Endothelial cell of umbilical vein (primary cell): ENCODE measurements around the gene HSPA2. TPM values are rescaled to one million over a fixed set of nuclear protein-coding genes. Genes with fewer than 3 reads are reported as not detected.
"Not testable (repeated sequence)": the region's sequence is repeated elsewhere in the genome, so short reads cannot be mapped to it uniquely, and the experiment has no call there.

ENCODE experiments used
- BruUV-seq: library from RNA; stranded (reverse); fragments of 400-500 nt; replicated peaks from 2 replicates; lab custom pipeline; 2021; lab: Mats Ljungman, UMichigan
- CTCF ChIA-PET: fragments of 300-600, 350-600 bp; sonication (Branson Sonifier 250); formaldehyde crosslinking; loops from one replicate; lab custom pipeline; 2021; ENCODE audit warnings: antibody characterized with exemption, inconsistent platforms; lab: Charles Lee
- POLR2A ChIA-PET: fragments of 300-600, 350-600 bp; sonication (Branson Sonifier 250); formaldehyde crosslinking; loops from one replicate; lab custom pipeline; 2021; ENCODE audit warnings: antibody characterized with exemption, inconsistent platforms; lab: Charles Lee
- DNase-seq: peaks from one replicate; pipeline ENCODE4 v3.0.0-alpha.2; 2011; ENCODE audit warnings: low read depth, low spot score
- FAIRE-seq: peaks from 2 replicates; lab custom pipeline; 2011; peaks lifted over from hg19 to GRCh38; lab: Jason Lieb, UNC
- H2AFZ ChIP-seq: 2 replicates; pipeline ENCODE4 v1.6.0; 2012; ENCODE audit warnings: low read depth, low read length, control low read depth, inconsistent platforms
- H3K27ac ChIP-seq: 2 replicates; pipeline ENCODE4 v1.5.1; 2011; ENCODE audit warnings: low read depth, mild to moderate bottlenecking, control low read depth, low read length, moderate library complexity; ENCODE audit not compliant: insufficient read depth
- H3K27me3 ChIP-seq, 2 experiments: 2 replicates each; pipeline versions ENCODE4 v1.6.0 to v1.6.1; 2011; ENCODE audit warnings: low read length in 2 of 2, mixed read lengths in 1 of 2; ENCODE audit not compliant: control insufficient read depth in 2 of 2, insufficient read depth in 2 of 2
- H3K36me3 ChIP-seq, 2 experiments: 2 replicates in 1 of 2; 3 replicates in 1 of 2; pipeline ENCODE4 v1.5.1; 2011; ENCODE audit warnings: low read length in 2 of 2, mild to moderate bottlenecking in 1 of 2, moderate library complexity in 1 of 2; ENCODE audit not compliant: control insufficient read depth in 2 of 2, insufficient read depth in 2 of 2; ENCODE audit errors: extremely low read depth in 1 of 2
- H3K4me1 ChIP-seq: 3 replicates; pipeline ENCODE4 v1.5.1; 2011; ENCODE audit warnings: mild to moderate bottlenecking, low read length; ENCODE audit not compliant: control insufficient read depth, insufficient read depth; ENCODE audit errors: extremely low read depth
- H3K4me2 ChIP-seq: 2 replicates; pipeline ENCODE4 v1.6.1; 2011; ENCODE audit warnings: low read length, control low read depth, mixed read lengths; ENCODE audit not compliant: insufficient read depth
- H3K4me3 ChIP-seq, 3 experiments: fragments of 200-600 bp in 1 of 3; sonication (generic), shearing (Covaris generic) in 1 of 3; replicated peaks in 1 of 3; 2 replicates each; pipeline ENCODE4 v1.5.1; 2011 to 2016; ENCODE audit warnings: control low read depth in 3 of 3, low read length in 3 of 3, mild to moderate bottlenecking in 2 of 3, inconsistent platforms in 1 of 3, low read depth in 1 of 3, moderate library complexity in 1 of 3; ENCODE audit not compliant: insufficient read depth in 1 of 3
- H3K79me2 ChIP-seq: 2 replicates; pipeline ENCODE4 v1.6.0; 2012; ENCODE audit warnings: low read length, inconsistent platforms; ENCODE audit not compliant: control insufficient read depth, insufficient read depth
- H3K9ac ChIP-seq: replicated peaks from 2 replicates; pipeline ENCODE3; 2011; ENCODE audit warnings: low read length, control low read depth; ENCODE audit not compliant: insufficient read depth; ENCODE audit errors: extremely low read depth
- H3K9me1 ChIP-seq: replicated peaks from 3 replicates; pipeline ENCODE4 v1.6.0; 2011; ENCODE audit warnings: mild to moderate bottlenecking, low read length; ENCODE audit not compliant: control insufficient read depth, insufficient read depth; ENCODE audit errors: extremely low read depth
- H3K9me3 ChIP-seq: replicated peaks from 2 replicates; pipeline ENCODE4 v1.5.1; 2012; ENCODE audit warnings: low read length, inconsistent platforms; ENCODE audit not compliant: control insufficient read depth, insufficient read depth
- H4K20me1 ChIP-seq: replicated peaks from 2 replicates; pipeline ENCODE3; 2011; ENCODE audit warnings: mild to moderate bottlenecking, low read length; ENCODE audit not compliant: control insufficient read depth, insufficient read depth; ENCODE audit errors: extremely low read depth
- GATA2 ChIP-seq: IDR thresholded peaks from 2 replicates; pipeline ENCODE4 v1.7.0; 2011; ENCODE audit warnings: low read depth, mild to moderate bottlenecking, moderate library complexity, mixed read lengths, low read length; ENCODE audit not compliant: insufficient read length, insufficient read depth
- JUN ChIP-seq: IDR thresholded peaks from 2 replicates; pipeline ENCODE4 v1.6.1; 2011; ENCODE audit warnings: borderline replicate concordance, low read depth; ENCODE audit not compliant: insufficient read length, insufficient read depth
- dilution Hi-C: fragments of 300-500 bp; cut with MboI; formaldehyde crosslinking; loops from one replicate; pipeline ENCODE4 v1.15.0; 2019; ENCODE audit warnings: low sequenced_read_pairs; ENCODE audit not compliant: extremely low pct_ligation_motif_present
- intact Hi-C: fragments of 100-400 bp; cut with micrococcal nuclease; formaldehyde crosslinking; loops from one replicate; pipeline ENCODE4 v1.10.0; 2022
- polyA plus RNA-seq, 4 experiments: library from polyadenylated mRNA; depleted of rRNA in 3 of 4; stranded (reverse) in 3 of 4; unstranded in 1 of 4; fragments of >200 nt; gene quantifications; 2 replicates each; pipeline versions ENCODE4 v1.2.1 to v1.2.3, GENCODE V29; 2011 to 2012; ENCODE audit warnings: missing spikeins in 1 of 4
- total RNA-seq: library from RNA; stranded (reverse); gene quantifications from 2 replicates; pipeline ENCODE4 v1.2.3, GENCODE V29; 2021

The HSPA2 gene
- total and polyA plus RNA-seq, 2 donors (not counting 3 experiments of a cell fraction or from before 2014, with no cell fraction given): 5.3 to 11.4 TPM

DNA sequence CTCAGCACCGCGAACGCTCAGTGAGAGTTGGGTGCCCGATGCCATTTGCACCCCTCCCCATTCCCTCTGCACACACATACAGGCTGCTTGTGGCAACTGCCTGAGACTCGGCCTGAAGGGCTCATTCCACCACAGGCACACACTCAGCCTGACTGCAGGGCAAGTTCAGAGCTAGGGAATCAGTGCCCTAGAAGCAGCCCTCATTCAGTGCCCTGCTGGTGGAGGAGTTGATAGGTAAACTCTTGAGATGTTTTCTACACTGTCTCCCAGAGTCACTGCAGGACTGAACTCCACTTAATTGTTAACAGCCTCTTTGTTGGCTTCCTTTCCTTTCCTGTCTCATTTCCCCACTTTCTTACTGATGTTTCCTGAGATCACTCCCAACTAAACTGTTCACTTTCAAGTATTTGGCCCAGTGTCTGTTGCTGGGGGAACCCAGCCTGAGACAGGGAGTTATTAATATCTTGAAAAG is 26.1 kb downstream of the HSPA2 start:
- peak overlapping the region; percentile 86 for H2AFZ ChIP-seq
- dilution Hi-C loops (no loop called here), intact Hi-C loops (loop anchor here (1.0 to 2.0 kb wide), 2 partner anchors 17 to 62 kb away; partner anchors contain the start of genes PPP1R36 and ZBTB1)
- peak overlapping the region in 1 of 3 experiments; percentile 5 for H3K4me3 ChIP-seq
- H3K9me3 ChIP-seq: no peaks in the 10 kb centered on the region
- H3K79me2 ChIP-seq: no peaks in the 10 kb centered on the region
- ChIA-PET POLR2A (no interaction called here), CTCF (interaction anchor here (2.7 kb wide), 1 partner anchor 26 kb away, joined by 5 read pairs; the partner anchor contains the start of gene HSPA2)
- BruUV-seq: no TSS peak
- no peaks in the 10 kb centered on the region for H3K27me3 ChIP-seq
- no peaks in the 10 kb centered on the region for H3K9me1 ChIP-seq
- no peaks in the 10 kb centered on the region for H4K20me1 ChIP-seq
- TF ChIP-seq JUN (no peak), GATA2 (peak; percentile 12)
- peak overlapping the region; percentile 34 for H3K4me2 ChIP-seq
- H3K9ac ChIP-seq: peak overlapping the region; percentile 48
- DNase-seq: peak; percentile 94
- peak; percentile 83 for FAIRE-seq
- no peaks in the 10 kb centered on the region for H3K36me3 ChIP-seq
- H3K4me1 ChIP-seq: peaks cover 33% of the 10 kb centered on the region
- peak overlapping the region; percentile 64 for H3K27ac ChIP-seq

- H3K27me3 ChIP-seq: no peaks in the 10 kb centered on the region
- dilution Hi-C loops: no loop called here
- CTCF ChIA-PET: interaction anchor here (1.3 kb wide), 1 partner anchor 55 kb away, joined by 3 read pairs; no protein-coding TSS in a partner anchor
- no peak overlapping the region for H3K9ac ChIP-seq
- TF ChIP-seq JUN (peak; percentile 39), GATA2 (no peak)
- FAIRE-seq: peak; percentile 80
- no peaks in the 10 kb centered on the region for H3K9me3 ChIP-seq
- H3K4me3 ChIP-seq: no peak overlapping the region
- H3K27ac ChIP-seq: no peak overlapping the region
- no peaks in the 10 kb centered on the region for H3K79me2 ChIP-seq
- DNase-seq: peak; percentile 91
- H3K9me1 ChIP-seq: no peaks in the 10 kb centered on the region
- POLR2A ChIA-PET: no interaction called here
- no TSS peak for BruUV-seq
- peak overlapping the region; percentile 2 for H2AFZ ChIP-seq
- H4K20me1 ChIP-seq: no peaks in the 10 kb centered on the region
- intact Hi-C loops: loop anchor here (1.0 kb wide), 1 partner anchor 29 kb away; the partner anchor contains the start of gene HSPA2
- H3K36me3 ChIP-seq: no peaks in the 10 kb centered on the region
- H3K4me2 ChIP-seq: no peak overlapping the region
- H3K4me1 ChIP-seq: peaks cover 33% of the 10 kb centered on the region
These were observed 28.6 kb downstream of the HSPA2 start for GRCh38 chr14:64569138-64569631.

DNA sequence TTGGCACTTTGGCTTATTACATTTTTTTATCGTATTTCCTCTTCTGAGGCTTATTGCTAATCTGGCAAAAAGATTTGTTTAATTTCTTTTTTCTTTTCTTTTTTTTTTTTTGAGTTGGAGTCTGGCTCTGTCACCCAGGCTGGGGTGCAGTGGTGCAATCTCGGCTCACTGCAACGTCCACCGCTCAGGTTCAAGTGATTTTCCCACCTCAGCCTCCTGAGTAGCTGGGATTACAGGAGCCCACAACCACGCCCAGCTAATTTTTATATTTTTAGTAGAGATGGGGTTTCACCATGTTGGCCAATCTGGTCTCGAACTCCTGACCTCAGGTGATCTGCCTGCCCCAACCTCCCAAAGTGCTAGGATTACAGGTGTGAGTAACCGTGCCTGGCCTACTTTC is 29.1 kb downstream of the HSPA2 start:
- H3K79me2 ChIP-seq, H4K20me1 ChIP-seq, H3K36me3 ChIP-seq, H3K9ac ChIP-seq, H3K9me3 ChIP-seq, POLR2A ChIA-PET, H3K9me1 ChIP-seq, H3K27me3 ChIP-seq, DNase-seq, CTCF ChIA-PET, H2AFZ ChIP-seq, H3K4me2 ChIP-seq, H3K27ac ChIP-seq, H3K4me3 ChIP-seq, BruUV-seq, dilution Hi-C loops, FAIRE-seq: not testable (repeated sequence)
- intact Hi-C loops: loop anchor here (1.0 kb wide), 1 partner anchor 29 kb away; the partner anchor contains the start of gene HSPA2
- H3K4me1 ChIP-seq: peaks cover 33% of the 10 kb centered on the region
